GM12801 (cell line): ENCODE results near the gene UBC.

ENCODE experiments used
- TF ChIP-seq, protein P1 (sequence below): IDR thresholded peaks from one replicate; pipeline ENCODE4 v1.5.1; 2011; ENCODE audit warnings: control low read depth; ENCODE audit not compliant: insufficient read length; ENCODE audit errors: extremely low read depth

Gene UBC

GRCh38 chr12:124921200-124922031, 7.0 kb upstream of the UBC start:
- TF ChIP-seq, protein P1, sequence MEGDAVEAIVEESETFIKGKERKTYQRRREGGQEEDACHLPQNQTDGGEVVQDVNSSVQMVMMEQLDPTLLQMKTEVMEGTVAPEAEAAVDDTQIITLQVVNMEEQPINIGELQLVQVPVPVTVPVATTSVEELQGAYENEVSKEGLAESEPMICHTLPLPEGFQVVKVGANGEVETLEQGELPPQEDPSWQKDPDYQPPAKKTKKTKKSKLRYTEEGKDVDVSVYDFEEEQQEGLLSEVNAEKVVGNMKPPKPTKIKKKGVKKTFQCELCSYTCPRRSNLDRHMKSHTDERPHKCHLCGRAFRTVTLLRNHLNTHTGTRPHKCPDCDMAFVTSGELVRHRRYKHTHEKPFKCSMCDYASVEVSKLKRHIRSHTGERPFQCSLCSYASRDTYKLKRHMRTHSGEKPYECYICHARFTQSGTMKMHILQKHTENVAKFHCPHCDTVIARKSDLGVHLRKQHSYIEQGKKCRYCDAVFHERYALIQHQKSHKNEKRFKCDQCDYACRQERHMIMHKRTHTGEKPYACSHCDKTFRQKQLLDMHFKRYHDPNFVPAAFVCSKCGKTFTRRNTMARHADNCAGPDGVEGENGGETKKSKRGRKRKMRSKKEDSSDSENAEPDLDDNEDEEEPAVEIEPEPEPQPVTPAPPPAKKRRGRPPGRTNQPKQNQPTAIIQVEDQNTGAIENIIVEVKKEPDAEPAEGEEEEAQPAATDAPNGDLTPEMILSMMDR = no peak

- TF ChIP-seq, protein P1 = no peak
These were observed 6.0 kb upstream of the UBC start for GRCh38 chr12:124920353-124920935.

- TF ChIP-seq, protein P1 = no peak
These were observed 5.3 kb upstream of the UBC start for GRCh38 chr12:124919521-124920352.

GRCh38 chr12:124917841-124918621, 3.6 kb upstream of the UBC start:
- TF ChIP-seq, protein P1 = no peak

DNA sequence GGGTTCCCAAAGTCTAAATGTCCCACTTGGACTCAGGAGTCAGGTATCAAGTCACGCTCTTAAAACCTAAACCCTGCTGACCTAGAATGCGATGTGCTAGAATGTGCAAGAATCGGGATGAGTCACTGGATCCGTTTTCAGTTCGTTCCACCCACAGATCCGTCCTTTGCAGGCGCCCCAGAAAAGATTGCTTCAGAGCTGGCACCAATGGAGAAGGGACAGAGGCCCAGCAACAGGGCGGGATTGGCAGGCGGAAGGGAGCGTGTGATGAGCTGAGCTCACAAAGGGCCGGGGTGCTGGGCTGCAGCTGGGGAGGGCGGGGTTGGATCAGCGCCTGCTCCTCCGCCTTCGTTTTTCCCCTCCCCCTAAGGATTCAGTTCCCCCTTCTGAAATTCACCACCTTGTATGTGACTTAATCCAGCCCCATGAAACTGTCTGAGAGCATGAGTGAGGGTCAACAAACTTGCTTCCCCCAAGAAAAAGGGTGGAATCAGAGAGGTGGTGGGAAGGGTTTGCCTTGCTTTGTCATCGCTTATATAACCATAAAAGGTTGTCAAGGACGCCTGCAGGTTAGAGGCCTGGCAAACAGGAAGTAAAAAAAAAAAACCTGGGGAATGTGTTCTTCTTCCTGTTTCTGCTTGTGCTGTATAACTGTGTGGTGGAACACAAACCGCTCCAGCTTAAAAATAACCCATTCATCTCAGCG, 2.8 kb upstream of the UBC start:
- TF ChIP-seq, protein P1 = no peak

DNA sequence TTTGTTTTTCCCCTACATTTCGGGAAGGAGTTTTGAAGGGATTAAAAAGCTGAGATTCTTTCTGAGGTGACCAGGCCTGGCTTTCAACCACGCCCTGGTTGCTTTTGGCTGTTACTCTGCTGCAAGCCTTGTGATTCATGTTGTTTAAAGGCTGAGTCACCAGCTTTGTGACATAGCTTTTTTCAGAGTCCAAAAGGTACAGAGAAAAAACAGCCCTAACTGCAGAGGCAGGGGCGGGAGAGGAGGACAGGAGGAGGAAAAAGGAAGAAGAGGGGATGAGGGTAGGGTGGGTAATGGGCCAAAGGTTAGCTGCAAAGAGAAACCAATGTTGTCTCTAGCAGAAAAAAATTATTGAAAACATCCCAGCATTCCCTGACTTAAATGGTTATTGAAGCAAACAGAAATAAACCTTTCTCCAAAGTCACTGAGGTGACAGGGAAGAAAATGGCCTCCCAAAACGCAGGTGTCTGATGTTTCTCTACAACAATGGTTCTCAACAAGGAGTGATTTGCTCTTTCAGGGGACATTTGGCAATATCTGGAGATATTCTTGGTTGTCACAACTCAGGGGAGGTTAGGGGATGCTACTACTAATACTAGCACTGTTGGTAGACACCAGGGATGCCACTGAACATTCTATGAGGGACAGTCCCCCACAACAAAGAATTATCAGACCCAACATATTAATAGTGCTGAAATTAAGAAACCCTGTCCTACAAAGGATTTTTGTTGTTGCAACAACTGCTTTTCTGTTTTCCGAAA, 2.1 kb upstream of the UBC start:
- TF ChIP-seq, protein P1 = no peak
